ENCODE measurements around the gene PAOX.
A peak's percentile ranks its signal among the peaks of the same experiment; 100 is the strongest.

Gene PAOX

GRCh38 chr10:133388236-133388972 lies 9.3 kb downstream of the PAOX start:
- DNase-seq = no peak

- no peak for DNase-seq
These were observed 10.1 kb downstream of the PAOX start for GRCh38 chr10:133388973-133389818.

- no peak for DNase-seq
These were observed 11.7 kb downstream of the PAOX start for GRCh38 chr10:133390597-133391248.

GRCh38 chr10:133391249-133391635 lies 12.2 kb downstream of the PAOX start:
- DNase-seq = no peak

- no peak for DNase-seq
These were observed 12.9 kb downstream of the PAOX start for GRCh38 chr10:133391761-133392518.

GRCh38 chr10:133393401-133394063 lies 14.5 kb downstream of the PAOX start:
- DNase-seq = no peak

GRCh38 chr10:133394064-133394663 lies 15.1 kb downstream of the PAOX start, which contains the start of gene MTG1:
TSS of gene MTG1 (plus strand) at chr10:133394157. CDS start at chr10:133394221, 64 bp downstream.
- DNase-seq = peak; percentile 71

- DNase-seq = no peak
These were observed 15.7 kb downstream of the PAOX start for GRCh38 chr10:133394801-133395221.

GRCh38 chr10:133396035-133396624 lies 17.1 kb downstream of the PAOX start:
- DNase-seq = no peak

- no peak for DNase-seq
These were observed 18.9 kb downstream of the PAOX start for GRCh38 chr10:133397938-133398337.

- DNase-seq = no peak
These were observed 20.1 kb downstream of the PAOX start for GRCh38 chr10:133399123-133399601.

- DNase-seq = no peak
These were observed 21.8 kb downstream of the PAOX start for GRCh38 chr10:133400624-133401424.

- DNase-seq = no peak
These were observed 22.4 kb downstream of the PAOX start for GRCh38 chr10:133401500-133401899.

GRCh38 chr10:133401981-133402725 lies 23.1 kb downstream of the PAOX start:
- DNase-seq = no peak

- DNase-seq = no peak
These were observed 24.3 kb downstream of the PAOX start for GRCh38 chr10:133403359-133403758.

GRCh38 chr10:133403784-133404183 lies 24.7 kb downstream of the PAOX start:
- no peak for DNase-seq

- no peak for DNase-seq
These were observed 26.2 kb downstream of the PAOX start for GRCh38 chr10:133405272-133405671.

GRCh38 chr10:133405844-133406527 lies 26.9 kb downstream of the PAOX start:
- DNase-seq = no peak
